ENCODE results near the gene HS3ST4. TPM values are rescaled to one million over a fixed set of nuclear protein-coding genes. Genes with fewer than 3 reads are reported as not detected.

The HS3ST4 gene
- total and polyA plus RNA-seq, 4 donors, result 4.2 to 18.3 (median 12.6) TPM

DNA sequence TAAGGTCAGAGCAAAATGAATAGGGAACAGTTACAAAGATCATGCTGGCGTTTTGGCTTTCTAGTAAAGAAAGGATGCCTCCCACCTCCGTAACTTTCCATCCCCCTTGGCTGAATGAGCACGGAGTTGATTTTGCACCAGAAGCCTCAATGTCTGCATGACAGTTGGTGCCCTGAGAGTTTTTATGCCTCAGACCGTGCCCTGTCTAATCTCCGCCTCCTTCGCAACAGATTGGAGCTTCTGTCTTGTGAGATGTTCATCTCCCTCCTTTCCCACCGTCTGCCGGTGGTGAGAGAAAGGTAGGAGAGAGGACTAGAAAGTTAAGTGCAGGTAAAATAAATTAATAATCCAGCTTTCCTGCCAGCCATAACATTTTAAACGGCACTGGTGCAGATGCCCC, 1.9 kb downstream of the HS3ST4 start:
- 16% methylated on average over 5 of the region's 9 CpGs for WGBS (ENCODE audit: insufficient coverage)

DNA sequence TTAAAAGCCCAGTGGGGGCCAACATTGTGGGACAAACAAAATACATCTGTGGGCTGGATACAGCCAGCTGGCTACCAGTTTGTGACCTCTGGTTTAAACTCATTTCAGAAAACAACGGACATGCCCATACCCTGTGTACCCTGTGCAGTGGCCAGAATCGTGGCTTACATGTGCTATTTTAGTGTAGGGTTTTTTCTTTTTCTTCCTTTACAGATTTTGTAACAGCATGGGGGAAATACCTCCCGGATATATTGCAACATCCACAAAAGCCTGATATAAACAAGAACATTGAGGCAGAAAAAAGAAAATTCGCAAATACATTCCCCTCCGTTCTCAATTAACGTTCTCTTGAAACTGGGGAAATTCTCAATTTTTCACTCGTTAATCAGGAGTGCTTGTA, 7.3 kb downstream of the HS3ST4 start:
- H3K36me3 ChIP-seq (ENCODE audit: control insufficient read depth, insufficient read depth, low read length), result no peaks in the 10 kb centered on the region
- WGBS (ENCODE audit: insufficient coverage), result no CpG with 5 or more reads among the region's 7 CpGs
- no peaks in the 10 kb centered on the region for H3K4me1 ChIP-seq (ENCODE audit: control insufficient read depth, insufficient read depth, low read length)
- DNase-seq (ENCODE audit: low read depth in 4 of 6, low spot score in 6 of 6), result no peak
- no peak overlapping the region for H3K27ac ChIP-seq (ENCODE audit: low read depth, low read length)
- H3K9me3 ChIP-seq (ENCODE audit: control insufficient read depth, insufficient read depth, low read length), result no peaks in the 10 kb centered on the region
- peaks cover 22% of the 10 kb centered on the region for H3K27me3 ChIP-seq (ENCODE audit: control insufficient read depth, insufficient read depth, low read length)
- no peak overlapping the region for H3K4me3 ChIP-seq (ENCODE audit: low read depth, low read length)

More for the DNA sequence above, 1.9 kb downstream of the HS3ST4 start:
- Histone ChIP-seq H3K36me3 (ENCODE audit: control insufficient read depth, insufficient read depth, low read length) (no peaks in the 10 kb centered on the region), H3K27ac (ENCODE audit: low read depth, low read length) (no peak overlapping the region), H3K4me1 (ENCODE audit: control insufficient read depth, insufficient read depth, low read length) (peaks cover 18% of the 10 kb centered on the region), H3K27me3 (ENCODE audit: control insufficient read depth, insufficient read depth, low read length) (peaks cover 46% of the 10 kb centered on the region), H3K4me3 (ENCODE audit: low read depth, low read length) (peak overlapping the region; percentile 28), H3K9me3 (ENCODE audit: control insufficient read depth, insufficient read depth, low read length) (no peaks in the 10 kb centered on the region)
- peak in 2 of 6 donors; percentile 45 to 54 for DNase-seq (ENCODE audit: low read depth in 4 of 6, low spot score in 6 of 6)

GRCh38 chr16:25700547-25700946, 8.8 kb downstream of the HS3ST4 start:
- H3K27me3 ChIP-seq (ENCODE audit: control insufficient read depth, insufficient read depth, low read length), result peaks cover 8% of the 10 kb centered on the region
- DNase-seq (ENCODE audit: low read depth in 4 of 6, low spot score in 6 of 6), result no peak
- no CpG with 5 or more reads among the region's 6 CpGs for WGBS (ENCODE audit: insufficient coverage)
- H3K9me3 ChIP-seq (ENCODE audit: control insufficient read depth, insufficient read depth, low read length), result no peaks in the 10 kb centered on the region
- H3K4me3 ChIP-seq (ENCODE audit: low read depth, low read length), result no peak overlapping the region
- no peaks in the 10 kb centered on the region for H3K36me3 ChIP-seq (ENCODE audit: control insufficient read depth, insufficient read depth, low read length)
- no peaks in the 10 kb centered on the region for H3K4me1 ChIP-seq (ENCODE audit: control insufficient read depth, insufficient read depth, low read length)
- H3K27ac ChIP-seq (ENCODE audit: low read depth, low read length), result no peak overlapping the region

DNA sequence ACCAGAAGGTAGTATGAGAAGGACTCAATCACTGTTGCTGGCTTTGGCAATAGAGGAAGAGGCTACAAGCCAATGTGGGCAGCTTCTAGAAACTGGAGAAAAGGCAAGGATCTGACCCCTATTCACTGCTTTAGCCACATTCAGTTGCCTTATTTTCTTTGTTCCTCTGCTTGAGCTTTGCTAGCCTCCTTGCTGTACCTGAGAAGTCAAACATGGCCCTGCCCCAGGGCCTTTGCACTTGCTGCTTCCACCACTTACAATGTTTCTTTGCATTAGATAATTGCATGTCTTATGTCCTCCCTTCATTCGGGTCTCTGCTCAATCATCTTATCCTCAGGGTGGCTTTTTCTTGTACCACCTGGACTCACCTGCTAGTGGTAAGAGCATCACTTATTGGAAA, 15.8 kb downstream of the HS3ST4 start:
- Histone ChIP-seq H3K4me1 (ENCODE audit: control insufficient read depth, insufficient read depth, low read length) (no peaks in the 10 kb centered on the region), H3K9me3 (ENCODE audit: control insufficient read depth, insufficient read depth, low read length) (no peaks in the 10 kb centered on the region), H3K36me3 (ENCODE audit: control insufficient read depth, insufficient read depth, low read length) (no peaks in the 10 kb centered on the region), H3K4me3 (ENCODE audit: low read depth, low read length) (no peak overlapping the region), H3K27me3 (ENCODE audit: control insufficient read depth, insufficient read depth, low read length) (no peaks in the 10 kb centered on the region), H3K27ac (ENCODE audit: low read depth, low read length) (no peak overlapping the region)
- no peak for DNase-seq (ENCODE audit: low read depth in 4 of 6, low spot score in 6 of 6)
- WGBS (ENCODE audit: insufficient coverage), result no CpG with 5 or more reads among the region's 1 CpG

DNA sequence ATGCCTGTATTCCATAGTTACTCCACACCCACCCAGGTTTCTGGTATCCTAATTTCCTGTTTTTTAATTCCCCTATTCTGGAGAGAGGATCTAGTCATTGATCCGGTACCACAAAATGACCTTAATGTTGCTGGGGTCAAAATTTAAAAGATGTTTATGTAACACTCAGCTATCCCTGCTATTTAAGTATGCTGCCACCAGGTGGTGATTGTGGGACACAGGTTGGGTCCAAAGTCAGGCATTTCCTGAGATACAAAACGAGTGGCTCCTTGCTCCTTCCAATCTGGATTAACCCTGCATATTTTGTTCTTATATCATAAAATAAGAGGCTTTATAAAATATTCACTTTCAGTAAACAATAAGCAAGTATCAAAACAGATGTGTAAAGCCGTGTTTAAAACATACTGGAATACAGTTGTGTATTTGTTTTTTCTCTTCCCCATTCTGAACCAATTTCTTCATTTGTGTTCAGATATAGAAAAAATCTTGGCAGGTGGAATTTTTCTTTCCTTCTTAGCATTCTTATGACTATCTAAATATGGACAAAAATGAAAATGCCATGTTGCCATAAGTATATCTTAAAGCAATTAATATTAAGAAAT, 16.3 kb downstream of the HS3ST4 start:
- DNase-seq (ENCODE audit: low read depth in 4 of 6, low spot score in 6 of 6), result no peak
- H3K27ac ChIP-seq (ENCODE audit: low read depth, low read length), result no peak overlapping the region
- no peaks in the 10 kb centered on the region for H3K4me1 ChIP-seq (ENCODE audit: control insufficient read depth, insufficient read depth, low read length)
- no peaks in the 10 kb centered on the region for H3K36me3 ChIP-seq (ENCODE audit: control insufficient read depth, insufficient read depth, low read length)
- no CpG with 5 or more reads among the region's 3 CpGs for WGBS (ENCODE audit: insufficient coverage)
- no peak overlapping the region for H3K4me3 ChIP-seq (ENCODE audit: low read depth, low read length)
- no peaks in the 10 kb centered on the region for H3K27me3 ChIP-seq (ENCODE audit: control insufficient read depth, insufficient read depth, low read length)
- no peaks in the 10 kb centered on the region for H3K9me3 ChIP-seq (ENCODE audit: control insufficient read depth, insufficient read depth, low read length)

DNA sequence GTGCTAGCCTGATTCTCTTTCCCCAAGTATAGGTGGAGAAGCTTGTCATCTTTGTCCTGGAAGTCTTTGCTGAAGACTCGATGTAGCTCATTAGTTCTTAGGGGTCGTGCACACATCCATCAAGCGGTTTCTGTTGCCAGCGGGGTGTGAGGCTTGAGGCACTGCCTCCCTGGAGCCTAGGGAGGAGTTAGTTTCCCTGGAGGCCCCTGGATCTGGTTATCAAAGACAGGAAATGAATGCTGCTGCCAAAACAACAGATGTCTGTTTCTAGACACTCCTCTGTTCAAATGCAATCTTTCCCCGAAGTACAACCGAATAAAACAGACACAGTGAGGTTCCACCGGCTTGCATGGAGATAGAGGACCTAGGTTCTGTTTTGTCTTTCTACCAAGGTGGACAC, 17.5 kb downstream of the HS3ST4 start:
- Histone ChIP-seq H3K27me3 (ENCODE audit: control insufficient read depth, insufficient read depth, low read length) (no peaks in the 10 kb centered on the region), H3K4me1 (ENCODE audit: control insufficient read depth, insufficient read depth, low read length) (no peaks in the 10 kb centered on the region), H3K4me3 (ENCODE audit: low read depth, low read length) (no peak overlapping the region), H3K27ac (ENCODE audit: low read depth, low read length) (no peak overlapping the region), H3K36me3 (ENCODE audit: control insufficient read depth, insufficient read depth, low read length) (no peaks in the 10 kb centered on the region), H3K9me3 (ENCODE audit: control insufficient read depth, insufficient read depth, low read length) (no peaks in the 10 kb centered on the region)
- DNase-seq (ENCODE audit: low read depth in 4 of 6, low spot score in 6 of 6), result peak in 1 of 6 donors; percentile 47
- 18% methylated on average over 2 of the region's 7 CpGs for WGBS (ENCODE audit: insufficient coverage)

DNA sequence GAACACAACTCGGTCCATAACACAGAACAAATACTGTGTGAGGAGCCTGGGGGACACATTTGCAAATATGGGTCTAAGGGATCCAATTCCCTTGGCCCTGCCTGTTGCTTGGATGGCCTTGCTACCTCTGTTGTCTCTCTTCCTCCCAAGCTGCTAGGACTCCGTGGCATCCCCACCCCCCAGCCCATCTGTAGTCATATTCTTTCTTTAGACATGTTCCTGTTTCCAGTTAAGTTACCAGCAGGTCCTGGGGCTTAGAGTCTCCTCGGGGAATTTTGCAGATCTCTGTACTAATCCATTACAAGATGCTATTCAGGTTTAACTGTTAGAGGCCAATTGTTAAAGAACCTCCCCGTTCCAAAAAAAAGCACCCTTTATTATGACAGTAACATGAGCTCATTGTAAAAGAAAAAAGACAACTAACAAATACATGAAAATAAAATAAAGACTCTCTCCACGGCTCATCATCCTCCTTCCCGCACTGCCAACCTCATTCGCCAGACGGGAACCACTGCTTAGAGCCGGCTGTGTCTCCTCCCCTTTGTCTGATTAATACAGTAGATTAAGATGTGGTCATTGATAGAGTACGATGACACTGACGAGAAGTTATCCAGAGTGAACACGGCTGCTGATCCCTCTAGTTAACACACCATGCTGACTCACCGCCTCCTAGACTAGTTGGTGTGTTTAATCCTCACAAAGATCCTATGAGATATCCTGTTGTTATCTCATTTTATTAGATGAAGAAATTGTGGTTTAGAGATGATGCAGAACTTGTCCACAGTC, 22.2 kb downstream of the HS3ST4 start:
- no peak overlapping the region for H3K27ac ChIP-seq (ENCODE audit: low read depth, low read length)
- H3K36me3 ChIP-seq (ENCODE audit: control insufficient read depth, insufficient read depth, low read length), result no peaks in the 10 kb centered on the region
- WGBS (ENCODE audit: insufficient coverage), result 86% methylated on average over 1 of the region's 13 CpGs
- H3K4me3 ChIP-seq (ENCODE audit: low read depth, low read length), result no peak overlapping the region
- DNase-seq (ENCODE audit: low read depth in 4 of 6, low spot score in 6 of 6), result no peak
- H3K4me1 ChIP-seq (ENCODE audit: control insufficient read depth, insufficient read depth, low read length), result no peaks in the 10 kb centered on the region
- H3K27me3 ChIP-seq (ENCODE audit: control insufficient read depth, insufficient read depth, low read length), result no peaks in the 10 kb centered on the region
- no peaks in the 10 kb centered on the region for H3K9me3 ChIP-seq (ENCODE audit: control insufficient read depth, insufficient read depth, low read length)

DNA sequence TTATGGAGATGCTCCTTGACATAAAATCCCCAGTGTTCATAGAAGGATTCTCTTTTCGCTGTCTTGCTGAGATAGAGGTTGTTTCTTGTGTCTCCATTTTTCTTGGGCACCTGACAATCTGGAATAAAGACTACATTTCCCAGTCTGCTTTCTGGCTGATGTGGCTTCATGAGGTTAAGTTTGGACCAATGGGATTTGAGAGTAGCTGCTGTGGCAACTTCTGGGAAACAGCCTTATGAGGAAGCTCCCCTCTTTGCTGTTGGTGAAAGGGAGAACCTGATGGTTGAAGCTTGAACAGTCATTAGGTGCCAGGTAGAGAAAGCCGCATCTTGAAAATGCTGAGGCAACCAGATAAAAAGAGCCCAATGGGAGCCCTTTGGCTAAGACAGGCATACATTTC, 24.4 kb downstream of the HS3ST4 start:
- H3K27me3 ChIP-seq (ENCODE audit: control insufficient read depth, insufficient read depth, low read length), result no peaks in the 10 kb centered on the region
- no peaks in the 10 kb centered on the region for H3K9me3 ChIP-seq (ENCODE audit: control insufficient read depth, insufficient read depth, low read length)
- no peaks in the 10 kb centered on the region for H3K4me1 ChIP-seq (ENCODE audit: control insufficient read depth, insufficient read depth, low read length)
- no peaks in the 10 kb centered on the region for H3K36me3 ChIP-seq (ENCODE audit: control insufficient read depth, insufficient read depth, low read length)
- no peak overlapping the region for H3K27ac ChIP-seq (ENCODE audit: low read depth, low read length)
- no peak for DNase-seq (ENCODE audit: low read depth in 4 of 6, low spot score in 6 of 6)
- no peak overlapping the region for H3K4me3 ChIP-seq (ENCODE audit: low read depth, low read length)
- WGBS (ENCODE audit: insufficient coverage), result 100% methylated on average over 1 of the region's 2 CpGs

DNA sequence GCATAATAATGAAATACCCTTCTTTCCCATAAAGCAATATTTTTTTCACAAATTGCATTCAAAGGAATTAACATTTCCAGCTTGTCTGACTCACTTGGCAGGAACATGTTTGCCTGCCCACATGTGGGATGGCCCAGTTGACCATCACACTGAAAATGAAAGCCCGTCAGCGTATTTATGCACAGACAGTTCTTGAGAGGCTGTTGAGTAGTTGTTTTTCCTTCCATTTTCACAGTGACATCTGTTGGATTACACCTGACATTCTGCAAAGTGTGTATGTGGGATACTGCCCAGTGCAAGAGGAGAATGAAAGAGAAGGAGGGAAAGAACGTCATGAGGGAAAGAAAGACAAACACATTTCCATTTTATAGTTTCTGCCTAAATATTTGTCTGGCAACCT, 29.7 kb downstream of the HS3ST4 start:
- DNase-seq (ENCODE audit: low read depth in 4 of 6, low spot score in 6 of 6), result no peak
- no peak overlapping the region for H3K27ac ChIP-seq (ENCODE audit: low read depth, low read length)
- no peaks in the 10 kb centered on the region for H3K27me3 ChIP-seq (ENCODE audit: control insufficient read depth, insufficient read depth, low read length)
- no CpG with 5 or more reads among the region's 3 CpGs for WGBS (ENCODE audit: insufficient coverage)
- no peaks in the 10 kb centered on the region for H3K4me1 ChIP-seq (ENCODE audit: control insufficient read depth, insufficient read depth, low read length)
- no peaks in the 10 kb centered on the region for H3K36me3 ChIP-seq (ENCODE audit: control insufficient read depth, insufficient read depth, low read length)
- H3K4me3 ChIP-seq (ENCODE audit: low read depth, low read length), result no peak overlapping the region
- no peaks in the 10 kb centered on the region for H3K9me3 ChIP-seq (ENCODE audit: control insufficient read depth, insufficient read depth, low read length)

Measured in spinal cord (tissue), 10 donors.